SK-N-SH (cell line): Measurements from ENCODE around the gene MYL5. TPM values are rescaled to one million over a fixed set of nuclear protein-coding genes. Genes with fewer than 3 reads are reported as not detected.

ENCODE experiments used
- CTCF ChIA-PET: fragments of 300-600, 350-600 bp; formaldehyde crosslinking; extraction: SDS; loops from one replicate; lab custom pipeline; 2021; lab: Yijun Ruan, JAX
- POLR2A ChIA-PET: fragments of 350-600 bp; sonication (Branson Sonifier 250); formaldehyde crosslinking; extraction: SDS; loops from one replicate; lab custom pipeline; 2020; ENCODE audit warnings: antibody characterized with exemption, inconsistent platforms; lab: Yijun Ruan, JAX
- DNase-seq: peaks from one replicate; pipeline ENCODE4 v3.0.0; 2012
- H2AFZ ChIP-seq: fragments of 200-600 bp; sonication (generic); 2 replicates; pipeline ENCODE4 v1.8.1; 2016; ENCODE audit warnings: antibody characterized with exemption, mild to moderate bottlenecking, low read depth
- H3F3A ChIP-seq: fragments of 200-600 bp; sonication (generic); replicated peaks from 2 replicates; pipeline ENCODE3; 2016; ENCODE audit warnings: antibody characterized with exemption, mild to moderate bottlenecking; ENCODE audit not compliant: insufficient read depth
- H3K27ac ChIP-seq, 2 experiments: fragments of 200-500 bp in 1 of 2; fragments of 200-600 bp in 1 of 2; sonication (Bioruptor generic) in 1 of 2; sonication (generic), shearing (Covaris generic) in 1 of 2; 2 replicates each; pipeline versions ENCODE4 v1.5.1 to v1.6.1; 2014 to 2016; ENCODE audit warnings: low read depth in 2 of 2, inconsistent platforms in 1 of 2, low read length in 1 of 2, mild to moderate bottlenecking in 1 of 2, mixed read lengths in 1 of 2
- H3K27me3 ChIP-seq: fragments of 200-600 bp; sonication (generic), shearing (Covaris generic); 2 replicates; pipeline ENCODE4 v1.6.1; 2016; ENCODE audit warnings: mixed run types; ENCODE audit not compliant: insufficient read depth
- H3K36me3 ChIP-seq, 2 experiments: fragments of 200-500 bp in 1 of 2; fragments of 200-600 bp in 1 of 2; sonication (Bioruptor generic) in 1 of 2; sonication (generic) in 1 of 2; replicated peaks in 1 of 2; 2 replicates each; pipeline versions ENCODE3 to v1.5.1; 2014 to 2016; ENCODE audit warnings: low read length in 1 of 2, mild to moderate bottlenecking in 1 of 2; ENCODE audit not compliant: insufficient read depth in 2 of 2, control insufficient read depth in 1 of 2
- H3K4me1 ChIP-seq, 2 experiments: fragments of 200-500 bp in 1 of 2; fragments of 200-600 bp in 1 of 2; sonication (Bioruptor generic) in 1 of 2; sonication (generic), shearing (Covaris generic) in 1 of 2; 2 replicates each; pipeline versions ENCODE4 v1.5.1 to v1.6.1; 2014 to 2016; ENCODE audit warnings: low read depth in 1 of 2, low read length in 1 of 2, mixed run types in 1 of 2; ENCODE audit not compliant: insufficient read depth in 2 of 2, control insufficient read depth in 1 of 2
- H3K4me2 ChIP-seq: fragments of 200-600 bp; sonication (generic), shearing (Covaris generic); 2 replicates; pipeline ENCODE4 v1.6.1; 2017; ENCODE audit warnings: mixed run types
- H3K4me3 ChIP-seq, 2 experiments: fragments of 200-500 bp in 1 of 2; fragments of 200-600 bp in 1 of 2; sonication (Bioruptor generic) in 1 of 2; sonication (generic), shearing (Covaris generic) in 1 of 2; 2 replicates each; pipeline versions ENCODE4 v1.5.1 to v1.8.1; 2014 to 2016; ENCODE audit warnings: low read depth in 2 of 2, inconsistent platforms in 1 of 2, low read length in 1 of 2, mild to moderate bottlenecking in 1 of 2, mixed read lengths in 1 of 2, moderate library complexity in 1 of 2
- H3K79me2 ChIP-seq: fragments of 200-600 bp; sonication (generic); 2 replicates; pipeline ENCODE4 v1.8.1; 2017; ENCODE audit warnings: mild to moderate bottlenecking; ENCODE audit not compliant: insufficient read depth
- H3K9ac ChIP-seq: fragments of 200-600 bp; sonication (generic); 2 replicates; pipeline ENCODE4 v1.6.1; 2017; ENCODE audit warnings: mixed run types
- H3K9me2 ChIP-seq: fragments of 200-600 bp; sonication (generic); 2 replicates; pipeline ENCODE4 v1.6.1; 2017; ENCODE audit warnings: mixed run types
- H3K9me3 ChIP-seq: fragments of 200-600 bp; sonication (generic); 2 replicates; pipeline ENCODE4 v1.6.1; 2017; ENCODE audit warnings: mixed run types, mild to moderate bottlenecking, moderate library complexity
- H4K20me1 ChIP-seq: fragments of 200-600 bp; sonication (generic); 2 replicates; pipeline ENCODE4 v1.6.1; 2017; ENCODE audit warnings: mild to moderate bottlenecking, mixed run types; ENCODE audit not compliant: insufficient read depth
- EP300 ChIP-seq, 2 experiments: IDR thresholded peaks; 2 replicates each; pipeline versions ENCODE4 v1.4.0 to v1.6.1; 2012; ENCODE audit warnings: borderline replicate concordance in 1 of 2, low read depth in 1 of 2, low read length in 1 of 2
- NRF1 ChIP-seq: IDR thresholded peaks from 2 replicates; pipeline ENCODE4 v1.6.1; 2012; ENCODE audit warnings: low read depth, mild to moderate bottlenecking, low read length
- RFX5 ChIP-seq: IDR thresholded peaks from 2 replicates; pipeline ENCODE4 v1.6.1; 2012; ENCODE audit warnings: mild to moderate bottlenecking, improper control_type of control experiment, low read length
- RXRA ChIP-seq: IDR thresholded peaks from 2 replicates; pipeline ENCODE4 v1.4.0; 2012; ENCODE audit warnings: low read depth, mild to moderate bottlenecking, borderline replicate concordance
- SMC3 ChIP-seq: IDR thresholded peaks from 2 replicates; pipeline ENCODE4 v1.6.1; 2012; ENCODE audit warnings: low read depth, low read length, improper control_type of control experiment
- TAF1 ChIP-seq: IDR thresholded peaks from 2 replicates; pipeline ENCODE4 v1.6.1; 2012; ENCODE audit warnings: low read depth, mild to moderate bottlenecking, low read length, moderate library complexity, borderline replicate concordance
- TEAD4 ChIP-seq: IDR thresholded peaks from 2 replicates; pipeline ENCODE4 v1.4.0; 2012; ENCODE audit warnings: mild to moderate bottlenecking, borderline replicate concordance; ENCODE audit not compliant: insufficient read depth
- ZBTB33 ChIP-seq: IDR thresholded peaks from 2 replicates; pipeline ENCODE4 v1.4.0; 2012; ENCODE audit warnings: low read depth, borderline replicate concordance
- WGBS: methylation state at CpG from one replicate; pipeline ENCODE4 v1.1.6; 2017; ENCODE audit warnings: low lambda C conversion rate; 5-methylcytosine and 5-hydroxymethylcytosine counted together
- polyA plus RNA-seq, 3 experiments: library from polyadenylated mRNA; depleted of rRNA; stranded (reverse); fragments of >200 nt; gene quantifications; 2 replicates each; pipeline ENCODE4 v1.2.3, GENCODE V29; 2012
- TF ChIP-seq, protein P1 (sequence below): fragments of 150-350 bp; IDR thresholded peaks from 2 replicates; pipeline ENCODE4 v1.6.1; 2017; ENCODE audit warnings: antibody characterized with exemption, low read length, low read depth, borderline replicate concordance

MYL5 gene
- polyA plus RNA-seq, 1 of the 3 experiments (the other 2 are of a cell fraction), result 46.9 TPM

DNA sequence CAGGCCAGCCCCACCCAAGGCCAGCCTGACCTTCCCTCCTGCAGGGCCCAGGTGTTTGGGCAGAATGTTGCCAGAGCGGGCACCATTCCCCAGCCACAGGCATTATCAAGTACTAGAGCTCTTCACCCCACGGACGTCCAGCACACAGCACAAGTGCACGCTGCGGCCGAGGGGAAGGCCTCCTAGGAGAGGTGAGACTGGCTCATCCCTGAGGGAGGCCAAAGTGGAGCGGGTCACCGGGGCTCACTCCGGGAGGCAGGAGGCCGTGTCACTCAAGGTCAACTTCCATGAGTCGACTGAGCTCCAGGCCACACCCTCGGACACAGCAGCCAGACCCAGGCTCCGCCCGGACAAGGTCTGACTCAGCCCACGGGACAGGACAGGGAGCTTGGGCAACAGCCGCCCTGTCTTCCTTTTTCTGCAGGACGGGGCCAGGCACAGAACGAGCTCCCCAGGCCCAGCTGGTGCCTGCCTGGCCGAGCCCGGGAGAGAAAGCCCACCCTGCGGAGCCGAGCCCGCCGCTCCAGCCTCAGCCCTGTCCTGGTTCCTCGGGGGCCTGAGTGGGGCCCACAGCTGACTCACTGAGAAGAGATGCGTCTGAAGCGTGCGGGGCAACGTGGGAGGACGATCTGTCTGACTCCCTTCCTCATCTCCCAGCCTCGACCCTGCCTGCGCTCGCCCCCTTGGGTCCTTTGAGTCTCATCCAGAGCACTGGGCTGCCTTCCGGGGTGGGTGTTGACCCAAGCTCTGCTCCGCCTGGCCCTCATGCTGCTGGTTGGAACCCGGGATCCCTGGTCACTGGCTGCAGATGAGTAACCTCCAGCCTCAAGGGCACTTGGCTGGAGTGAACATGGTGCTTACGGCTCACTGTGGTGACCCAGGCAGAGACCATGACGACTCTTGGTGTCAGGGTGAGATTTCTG is 13.0 kb downstream of the MYL5 start (continued):
- TF ChIP-seq TAF1 (peak; percentile 37; the same call in 1 of the 2 replicates), EP300 (IDR thresholded peaks at IDR 0.05; ENCODE audit: borderline replicate concordance in 1 of 2, low read depth in 1 of 2, low read length in 1 of 2) (no peak), ZBTB33 (no peak), RXRA (no peak), TEAD4 (no peak), RFX5 (no peak), SMC3 (no peak), NRF1 (no peak)
- TF ChIP-seq, protein P1, sequence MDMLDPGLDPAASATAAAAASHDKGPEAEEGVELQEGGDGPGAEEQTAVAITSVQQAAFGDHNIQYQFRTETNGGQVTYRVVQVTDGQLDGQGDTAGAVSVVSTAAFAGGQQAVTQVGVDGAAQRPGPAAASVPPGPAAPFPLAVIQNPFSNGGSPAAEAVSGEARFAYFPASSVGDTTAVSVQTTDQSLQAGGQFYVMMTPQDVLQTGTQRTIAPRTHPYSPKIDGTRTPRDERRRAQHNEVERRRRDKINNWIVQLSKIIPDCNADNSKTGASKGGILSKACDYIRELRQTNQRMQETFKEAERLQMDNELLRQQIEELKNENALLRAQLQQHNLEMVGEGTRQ, result no peak

DNA sequence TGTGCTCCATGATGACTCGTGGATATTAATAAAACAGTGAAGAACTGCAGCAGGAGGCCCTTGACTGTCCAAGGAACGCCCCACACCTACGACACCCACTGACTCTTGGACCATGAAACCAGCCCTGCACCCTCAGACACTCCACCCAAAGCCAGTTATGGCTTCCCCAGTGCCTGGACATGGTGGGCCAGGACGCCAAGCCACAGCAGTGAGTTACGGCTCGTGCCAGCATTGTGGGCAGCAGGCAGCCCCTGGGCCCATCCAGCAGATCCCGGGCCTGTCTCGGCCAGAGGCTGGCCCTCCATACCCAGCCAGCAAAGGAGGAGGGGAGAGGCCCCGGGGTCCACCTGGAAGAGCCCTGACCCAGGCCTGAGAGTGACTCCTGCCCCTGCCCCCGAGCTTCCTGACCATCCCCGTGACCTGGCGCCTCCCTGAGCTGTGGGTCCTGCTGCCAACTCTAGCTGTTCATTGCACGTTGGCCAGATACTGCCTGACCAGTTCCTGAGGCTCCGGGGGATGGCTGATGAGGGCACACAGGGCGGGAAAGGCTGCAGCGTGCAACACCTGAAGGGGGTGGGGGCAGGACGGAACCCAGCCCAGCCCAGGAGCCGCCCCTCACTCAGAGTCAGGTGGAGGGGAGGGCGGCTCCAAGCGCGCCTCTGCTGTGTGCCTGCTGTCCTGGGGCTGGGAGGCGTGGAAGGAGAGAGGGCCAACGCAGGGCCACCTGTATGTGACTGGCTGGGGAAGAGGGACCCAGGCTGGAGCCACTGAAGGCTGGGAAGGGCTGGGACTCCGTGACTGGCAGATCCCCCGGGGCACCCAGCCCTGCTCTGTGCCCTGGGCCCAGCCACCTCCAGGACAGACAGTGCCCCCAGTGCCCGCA is 13.9 kb downstream of the MYL5 start:
- H3K79me2 ChIP-seq, result no peaks in the 10 kb centered on the region
- peak overlapping the region in 1 of 2 experiments; percentile 77; a peak in 3 of 4 replicates for H3K27ac ChIP-seq
- CTCF ChIA-PET, result interaction anchor here (1.6 kb wide), 1 partner anchor 299 kb away, joined by 5 read pairs; the partner anchor contains the start of gene IDUA
- H3K27me3 ChIP-seq, result no peaks in the 10 kb centered on the region
- no peaks in the 10 kb centered on the region for H3K9me2 ChIP-seq
- no peaks in the 10 kb centered on the region for H3K36me3 ChIP-seq
- no peaks in the 10 kb centered on the region for H3K9me3 ChIP-seq
- H3K9ac ChIP-seq, result peak overlapping the region; percentile 51; the same call in 1 of the 2 replicates
- no peak overlapping the region for H3K4me3 ChIP-seq
- POLR2A ChIA-PET, result no interaction called here
- no peak overlapping the region for H2AFZ ChIP-seq
- TF ChIP-seq TEAD4, result no peak
- TF ChIP-seq, all 33 proteins: peak for 0
- Histone ChIP-seq H4K20me1 (no peaks in the 10 kb centered on the region), H3K4me1 (peaks cover 13 to 20% of the 10 kb centered on the region in 2 experiments; a peak in 3 of 4 replicates), H3F3A (peaks cover 11% of the 10 kb centered on the region), H3K4me2 (peak overlapping the region; percentile 74; the same call in 1 of the 2 replicates)
- no peak for DNase-seq
- WGBS, result 95% methylated on average over 10 of the region's 26 CpGs
